Nephron (organoid): ENCODE measurements around the gene PCDHAC2.

Experiments
- H3K27ac Mint-ChIP-seq, 3 experiments: 2 replicates each; pipeline ENCODE4 v1.8.0; 2020; ENCODE audit warnings: mixed read lengths in 3 of 3, mild to moderate bottlenecking in 2 of 3, moderate library complexity in 1 of 3
- H3K27me3 Mint-ChIP-seq: 2 replicates; pipeline ENCODE4 v1.8.0; 2021; ENCODE audit warnings: low read depth, mild to moderate bottlenecking, moderate library complexity, mixed read lengths
- H3K36me3 Mint-ChIP-seq: 2 replicates; pipeline ENCODE4 v1.8.0; 2020; ENCODE audit warnings: low read depth, mixed read lengths
- H3K4me1 Mint-ChIP-seq: 2 replicates; pipeline ENCODE4 v1.8.0; 2020; ENCODE audit warnings: mixed read lengths
- H3K4me3 Mint-ChIP-seq, 3 experiments: 2 replicates each; pipeline ENCODE4 v1.8.0; 2020; ENCODE audit warnings: mild to moderate bottlenecking in 3 of 3, mixed read lengths in 3 of 3, moderate library complexity in 2 of 3
- H3K9me3 Mint-ChIP-seq: 2 replicates; pipeline ENCODE4 v1.8.0; 2020; ENCODE audit warnings: mixed read lengths
- CTCF ChIP-seq, 3 experiments: fragments of 200-600 bp; sonication (generic); IDR thresholded peaks; one replicate each; pipeline ENCODE4 v1.5.0; 2021; ENCODE audit warnings: antibody characterized with exemption in 3 of 3; ENCODE audit not compliant: unreplicated experiment in 3 of 3

The PCDHAC2 gene

GRCh38 chr5:140978983-140979382, 12.7 kb downstream of the PCDHAC2 start:
- Mint-ChIP-seq H3K4me3 (no peak overlapping the region), H3K27me3 (no peaks in the 10 kb centered on the region), H3K36me3 (peaks cover 4% of the 10 kb centered on the region), H3K27ac (no peak overlapping the region), H3K9me3 (no peaks in the 10 kb centered on the region), H3K4me1 (peaks cover 13% of the 10 kb centered on the region)
- TF ChIP-seq CTCF (IDR thresholded peaks at IDR 0.05; ENCODE audit: unreplicated experiment in 3 of 3): no peak

DNA sequence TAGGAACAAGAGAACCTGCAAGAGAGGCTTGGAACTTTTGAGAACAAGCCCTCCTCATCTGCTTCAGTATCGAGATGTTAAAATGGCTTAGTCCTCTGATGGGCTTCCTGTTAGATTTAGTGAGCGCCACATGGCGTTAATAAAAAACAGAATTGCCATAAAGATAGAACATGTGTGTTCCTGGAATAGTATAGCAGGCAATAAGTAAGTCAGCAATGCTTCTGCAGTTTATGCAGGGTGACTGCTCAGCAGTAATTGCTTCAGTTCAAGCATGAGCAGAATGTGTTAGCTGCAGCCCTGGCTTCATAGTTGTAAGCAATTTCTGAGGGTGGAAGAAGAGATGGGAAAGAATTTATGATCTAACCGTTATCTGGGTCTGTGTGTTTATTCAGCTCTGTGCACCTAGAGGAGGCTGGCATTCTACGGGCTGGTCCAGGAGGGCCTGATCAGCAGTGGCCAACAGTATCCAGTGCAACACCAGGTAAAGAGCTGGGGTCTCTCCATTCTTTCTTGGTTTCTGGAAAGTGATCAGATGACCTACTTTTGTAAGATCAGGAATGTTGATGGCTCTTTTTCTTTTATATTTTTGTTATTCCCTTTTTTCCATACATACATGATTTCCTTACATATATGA, 15.9 kb downstream of the PCDHAC2 start:
- Mint-ChIP-seq H3K9me3 (no peaks in the 10 kb centered on the region), H3K27me3 (no peaks in the 10 kb centered on the region), H3K4me1 (peaks cover 25% of the 10 kb centered on the region), H3K4me3 (no peak overlapping the region), H3K36me3 (peaks cover 8% of the 10 kb centered on the region), H3K27ac (no peak overlapping the region)
- TF ChIP-seq CTCF (IDR thresholded peaks at IDR 0.05; ENCODE audit: unreplicated experiment in 3 of 3): no peak

DNA sequence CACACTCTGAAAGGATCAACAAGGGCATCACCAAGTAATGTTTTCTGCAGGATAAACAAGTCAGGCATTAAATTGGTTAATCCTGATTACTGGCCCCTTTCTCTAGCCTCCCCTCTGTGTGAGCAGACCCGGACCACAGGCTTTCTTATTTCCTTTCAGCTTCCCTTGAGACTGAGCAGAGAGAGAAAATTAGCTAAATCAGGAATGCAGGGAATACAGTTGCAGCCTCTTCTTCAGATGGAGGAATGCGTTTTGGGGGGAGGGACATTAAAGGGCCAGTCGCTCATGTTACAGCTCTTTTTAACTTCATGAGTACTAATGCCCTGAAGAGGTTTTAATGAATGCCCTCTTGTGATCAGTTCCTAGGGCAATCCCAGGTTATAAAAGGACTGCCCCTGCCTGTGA, 19.8 kb downstream of the PCDHAC2 start:
- H3K9me3 Mint-ChIP-seq: no peaks in the 10 kb centered on the region
- H3K36me3 Mint-ChIP-seq: peaks cover 8% of the 10 kb centered on the region
- peak overlapping the region in 1 of 3 experiments; percentile 18 for H3K4me3 Mint-ChIP-seq
- H3K27me3 Mint-ChIP-seq: no peaks in the 10 kb centered on the region
- peak overlapping the region; percentile 86 to 98 (median 95) for H3K27ac Mint-ChIP-seq
- TF ChIP-seq CTCF (IDR thresholded peaks at IDR 0.05; ENCODE audit: unreplicated experiment in 3 of 3): no peak
- H3K4me1 Mint-ChIP-seq: peaks cover 34% of the 10 kb centered on the region

- Mint-ChIP-seq H3K4me3 (no peak overlapping the region), H3K9me3 (no peaks in the 10 kb centered on the region), H3K27ac (peak overlapping the region in 2 of 3 experiments; percentile 14 to 50), H3K27me3 (no peaks in the 10 kb centered on the region), H3K4me1 (peaks cover 34% of the 10 kb centered on the region), H3K36me3 (peaks cover 4% of the 10 kb centered on the region)
- no peak for TF ChIP-seq CTCF (IDR thresholded peaks at IDR 0.05; ENCODE audit: unreplicated experiment in 3 of 3)
Observed at GRCh38 chr5:140988100-140988499, 21.8 kb downstream of the PCDHAC2 start.

GRCh38 chr5:140988608-140989007, 22.3 kb downstream of the PCDHAC2 start:
- no peak for TF ChIP-seq CTCF (IDR thresholded peaks at IDR 0.05; ENCODE audit: unreplicated experiment in 3 of 3)
- no peaks in the 10 kb centered on the region for H3K27me3 Mint-ChIP-seq
- peak overlapping the region; percentile 2 to 71 (median 14) for H3K27ac Mint-ChIP-seq
- H3K4me1 Mint-ChIP-seq: peaks cover 34% of the 10 kb centered on the region
- H3K4me3 Mint-ChIP-seq: no peak overlapping the region
- H3K36me3 Mint-ChIP-seq: peaks cover 4% of the 10 kb centered on the region
- no peaks in the 10 kb centered on the region for H3K9me3 Mint-ChIP-seq
